BLaER1 (cell line): ENCODE data around the gene MADCAM1.
A peak's percentile ranks its signal among the peaks of the same experiment; 100 is the strongest.

Experiments
- H3K27ac ChIP-seq: shearing (Covaris generic); formaldehyde crosslinking; 2 replicates; pipeline ENCODE4 v1.8.1; 2022
- H3K27me3 ChIP-seq: shearing (Covaris generic); formaldehyde crosslinking; 2 replicates; pipeline ENCODE4 v1.8.1; 2022
- H3K36me3 ChIP-seq: shearing (Covaris generic); formaldehyde crosslinking; 2 replicates; pipeline ENCODE4 v1.8.1; 2022
- H3K4me1 ChIP-seq: shearing (Covaris generic); formaldehyde crosslinking; 2 replicates; pipeline ENCODE4 v1.8.1; 2022
- H3K4me2 ChIP-seq: shearing (Covaris generic); formaldehyde crosslinking; 2 replicates; pipeline ENCODE4 v1.8.1; 2022
- H3K4me3 ChIP-seq: shearing (Covaris generic); formaldehyde crosslinking; 2 replicates; pipeline ENCODE4 v1.8.1; 2022
- H3K9ac ChIP-seq: shearing (Covaris generic); formaldehyde crosslinking; 2 replicates; pipeline ENCODE4 v1.8.1; 2022
- H3K9me3 ChIP-seq: shearing (Covaris generic); formaldehyde crosslinking; 2 replicates; pipeline ENCODE4 v1.8.1; 2022
- H4K20me1 ChIP-seq: shearing (Covaris generic); formaldehyde crosslinking; 2 replicates; pipeline ENCODE4 v1.8.1; 2022
- Cebpa-rat ChIP-seq: shearing (Covaris generic); IDR thresholded peaks from 2 replicates; pipeline ENCODE4 v1.8.1; 2022

Gene MADCAM1

DNA sequence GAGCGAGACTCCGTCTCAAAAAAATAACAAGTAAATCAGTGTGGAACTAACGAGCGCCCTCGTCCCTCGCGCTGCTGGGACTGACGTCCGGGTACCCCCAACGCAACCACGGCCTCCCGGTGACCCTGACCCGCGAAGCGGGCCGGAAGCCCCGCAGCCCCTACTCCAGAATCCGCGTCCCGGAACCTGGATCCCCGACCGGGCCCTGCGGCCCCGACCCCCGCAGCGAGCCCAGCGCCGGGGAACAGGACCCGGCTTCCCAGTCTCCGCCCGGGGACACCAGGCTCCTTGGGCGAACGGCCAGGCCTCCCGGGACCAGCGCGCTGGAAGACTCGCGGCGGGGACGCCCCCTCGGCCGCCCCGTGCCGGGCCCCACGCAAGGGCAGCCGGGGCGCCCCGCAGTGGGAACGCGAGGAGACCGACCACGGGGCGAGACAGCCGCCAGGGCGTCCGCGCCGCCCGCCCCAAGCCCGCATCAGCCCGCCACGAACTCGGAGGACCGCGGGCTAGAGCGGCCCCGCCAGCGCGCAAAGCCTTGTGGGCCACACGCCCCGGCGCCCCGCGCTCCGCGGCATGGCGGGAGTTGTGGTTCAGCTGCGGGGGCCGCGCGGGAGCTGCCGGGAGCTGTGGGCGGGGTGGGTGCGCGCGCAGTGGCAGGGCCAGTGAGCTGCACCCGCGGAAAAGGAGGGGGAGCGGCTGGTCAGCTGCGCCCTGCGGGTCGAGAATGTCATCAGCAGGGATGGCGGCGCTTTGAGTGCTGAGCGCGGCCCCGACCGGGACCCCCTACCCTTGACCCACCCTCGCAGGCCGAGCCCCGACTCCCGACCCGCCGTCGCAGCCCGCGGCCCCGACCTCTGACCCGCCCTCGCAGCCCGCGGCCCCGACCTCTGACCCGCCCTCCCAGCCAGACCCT is 7.5 kb upstream of the MADCAM1 start:
- Histone ChIP-seq H3K27me3 (no peaks in the 10 kb centered on the region), H3K9ac (peak overlapping the region; percentile 93), H4K20me1 (no peaks in the 10 kb centered on the region), H3K4me2 (peak overlapping the region; percentile 97), H3K9me3 (peaks cover 8% of the 10 kb centered on the region; the same call in 1 of the 2 replicates), H3K27ac (peak overlapping the region; percentile 94), H3K4me3 (peak overlapping the region; percentile 78), H3K4me1 (peaks cover 28% of the 10 kb centered on the region), H3K36me3 (no peaks in the 10 kb centered on the region)
- TF ChIP-seq Cebpa-rat = no peak

DNA sequence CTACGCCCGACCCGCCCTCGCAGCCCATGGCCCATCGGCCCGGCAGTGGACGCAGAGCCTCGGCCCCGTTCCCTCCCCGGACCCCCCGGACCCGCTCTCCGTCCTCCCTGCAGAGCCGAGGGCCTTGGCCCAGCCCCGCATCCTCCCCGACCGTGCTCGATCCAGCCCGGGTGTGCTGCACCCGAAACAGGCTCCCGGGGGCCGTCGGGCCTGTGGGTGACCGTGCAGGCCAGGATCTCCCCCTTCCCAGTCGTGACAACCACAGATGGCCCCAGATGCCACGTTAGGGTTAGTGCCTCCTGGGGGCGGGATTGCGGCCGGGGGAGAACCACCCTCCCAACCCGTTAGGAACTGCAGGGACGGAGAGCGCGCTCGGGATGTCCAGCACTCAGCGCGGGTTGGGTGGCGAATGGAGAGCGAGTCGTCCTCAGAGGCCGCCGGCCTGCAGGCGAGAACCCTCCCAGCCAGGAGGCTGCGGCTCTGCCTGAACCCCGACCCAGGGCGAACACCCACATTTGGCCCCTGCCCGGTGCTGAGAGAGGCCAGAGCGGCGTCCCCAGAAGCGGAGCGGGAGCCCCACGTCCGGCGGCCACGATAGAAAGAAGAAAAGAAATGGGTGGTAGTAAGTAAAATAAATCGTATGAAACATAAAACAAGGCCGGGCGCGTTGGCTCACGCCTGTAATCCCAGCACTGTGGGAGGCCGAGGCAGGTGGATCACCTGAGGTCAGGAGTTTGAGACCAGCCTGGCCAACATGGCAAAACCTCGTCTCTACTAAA is 6.7 kb upstream of the MADCAM1 start:
- Histone ChIP-seq H3K4me1 (peaks cover 23% of the 10 kb centered on the region), H3K4me2 (peak overlapping the region; percentile 97), H3K9ac (peak overlapping the region; percentile 93), H3K4me3 (peak overlapping the region; percentile 78), H4K20me1 (no peaks in the 10 kb centered on the region), H3K9me3 (peaks cover 8% of the 10 kb centered on the region; the same call in 1 of the 2 replicates), H3K36me3 (no peaks in the 10 kb centered on the region), H3K27ac (peak overlapping the region; percentile 94), H3K27me3 (no peaks in the 10 kb centered on the region; the same call in 1 of the 2 replicates)
- no peak for TF ChIP-seq Cebpa-rat

DNA sequence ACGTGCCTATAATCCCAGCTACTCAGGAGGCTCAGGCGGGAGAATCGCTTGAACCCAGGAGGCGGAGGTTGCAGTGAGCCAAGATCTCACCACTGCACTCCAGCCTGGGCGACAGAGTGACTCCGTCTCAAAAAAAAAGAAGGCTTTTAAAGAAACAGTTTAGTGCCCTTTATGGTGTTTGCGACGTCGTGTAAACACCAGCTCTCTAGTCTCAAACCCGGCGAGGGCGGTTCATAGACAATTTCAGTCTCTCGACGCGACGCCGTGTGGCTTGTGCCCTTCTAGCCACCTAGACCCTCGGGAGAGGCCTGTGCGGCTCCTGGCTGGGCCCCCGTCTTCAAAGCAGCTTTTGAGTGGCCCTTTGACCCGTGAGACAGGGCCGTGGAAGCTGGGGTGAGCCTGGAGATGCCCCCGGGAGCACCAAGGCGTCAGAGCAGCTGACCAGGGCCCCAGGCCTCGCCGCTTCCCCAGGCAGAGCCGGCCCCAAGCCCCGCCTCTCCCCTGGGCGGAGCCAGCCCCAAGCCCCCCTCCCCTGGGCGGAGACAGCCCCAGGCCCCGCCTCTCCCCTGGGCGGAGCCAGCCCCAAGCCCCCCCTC is 5.0 kb upstream of the MADCAM1 start:
- TF ChIP-seq Cebpa-rat = no peak
- Histone ChIP-seq H3K4me1 (peaks cover 22% of the 10 kb centered on the region), H3K9ac (no peak overlapping the region), H3K27ac (no peak overlapping the region), H4K20me1 (no peaks in the 10 kb centered on the region), H3K27me3 (peaks cover 14% of the 10 kb centered on the region), H3K4me3 (no peak overlapping the region), H3K9me3 (peaks cover 8% of the 10 kb centered on the region; the same call in 1 of the 2 replicates), H3K36me3 (no peaks in the 10 kb centered on the region), H3K4me2 (no peak overlapping the region)

DNA sequence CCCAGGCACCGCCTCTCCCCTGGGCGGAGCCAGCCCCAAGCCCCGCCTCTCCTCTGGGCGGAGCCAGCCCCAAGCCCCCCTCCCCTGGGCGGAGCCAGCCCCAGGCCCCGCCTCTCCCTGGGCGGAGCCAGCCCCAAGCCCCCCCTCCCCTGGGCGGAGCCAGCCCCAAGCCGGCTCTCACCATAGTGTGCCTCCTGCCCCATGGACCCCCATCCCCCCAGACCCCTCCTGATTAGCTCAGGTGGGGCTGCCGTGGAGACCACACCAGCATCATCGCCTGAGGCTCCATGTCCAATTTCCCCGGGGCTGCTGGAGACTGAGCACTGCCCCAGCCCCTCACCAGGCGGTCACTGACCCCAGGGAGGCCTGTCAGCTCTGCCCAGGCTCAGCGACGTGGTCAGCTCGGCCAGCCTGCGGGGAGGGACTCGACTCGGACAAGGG is 4.2 kb upstream of the MADCAM1 start:
- H3K4me2 ChIP-seq = no peak overlapping the region
- no peaks in the 10 kb centered on the region for H3K36me3 ChIP-seq
- H3K27ac ChIP-seq = no peak overlapping the region
- H3K27me3 ChIP-seq = peaks cover 17% of the 10 kb centered on the region
- peaks cover 22% of the 10 kb centered on the region for H3K4me1 ChIP-seq
- no peaks in the 10 kb centered on the region for H4K20me1 ChIP-seq
- H3K4me3 ChIP-seq = no peak overlapping the region
- no peak overlapping the region for H3K9ac ChIP-seq
- H3K9me3 ChIP-seq = peaks cover 8% of the 10 kb centered on the region; the same call in 1 of the 2 replicates
- TF ChIP-seq Cebpa-rat = no peak

DNA sequence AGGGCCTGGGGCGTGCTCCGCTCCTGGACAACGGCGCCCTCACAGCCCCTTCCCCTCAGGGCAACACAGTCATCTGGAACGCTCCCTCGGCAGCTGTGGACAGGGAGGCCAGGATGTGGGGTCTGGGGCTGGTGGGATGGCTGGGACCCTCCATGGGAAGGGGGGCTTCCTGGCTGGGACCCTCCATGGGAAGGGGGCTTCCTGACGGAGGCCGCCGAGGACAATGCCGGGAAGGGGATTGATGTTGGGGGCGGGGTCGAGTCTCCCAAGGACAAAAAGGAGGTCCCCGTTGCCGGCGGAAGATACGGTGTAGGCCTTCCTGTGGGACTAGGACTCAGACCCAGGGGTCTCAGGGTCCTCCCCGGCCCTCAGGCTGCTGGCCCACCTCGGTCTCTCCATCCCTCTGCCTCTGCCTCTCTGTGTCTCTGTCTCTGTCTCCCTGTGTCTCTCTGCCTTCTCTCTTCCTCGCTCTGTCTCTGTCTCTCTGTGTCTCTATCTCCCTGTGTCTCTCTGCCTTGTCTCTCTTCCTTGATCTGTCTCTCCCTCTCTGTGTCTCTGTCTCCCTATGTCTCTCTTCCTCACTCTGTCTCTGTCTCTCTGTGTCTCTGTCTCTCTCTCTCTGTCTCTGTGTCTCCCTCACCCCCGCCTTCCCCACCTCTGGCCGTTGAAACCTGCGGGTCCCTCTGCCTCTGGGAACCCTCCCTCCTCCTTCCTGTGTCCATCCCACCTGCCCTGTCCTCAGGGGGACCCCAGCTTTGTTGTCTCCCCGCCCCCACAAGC is 2.7 kb upstream of the MADCAM1 start:
- Histone ChIP-seq H3K4me1 (peaks cover 23% of the 10 kb centered on the region), H3K36me3 (no peaks in the 10 kb centered on the region), H3K27ac (no peak overlapping the region), H3K4me2 (no peak overlapping the region), H3K4me3 (no peak overlapping the region), H3K9ac (no peak overlapping the region), H3K27me3 (peaks cover 31% of the 10 kb centered on the region), H3K9me3 (peaks cover 8% of the 10 kb centered on the region; the same call in 1 of the 2 replicates), H4K20me1 (no peaks in the 10 kb centered on the region)
- TF ChIP-seq Cebpa-rat = no peak

DNA sequence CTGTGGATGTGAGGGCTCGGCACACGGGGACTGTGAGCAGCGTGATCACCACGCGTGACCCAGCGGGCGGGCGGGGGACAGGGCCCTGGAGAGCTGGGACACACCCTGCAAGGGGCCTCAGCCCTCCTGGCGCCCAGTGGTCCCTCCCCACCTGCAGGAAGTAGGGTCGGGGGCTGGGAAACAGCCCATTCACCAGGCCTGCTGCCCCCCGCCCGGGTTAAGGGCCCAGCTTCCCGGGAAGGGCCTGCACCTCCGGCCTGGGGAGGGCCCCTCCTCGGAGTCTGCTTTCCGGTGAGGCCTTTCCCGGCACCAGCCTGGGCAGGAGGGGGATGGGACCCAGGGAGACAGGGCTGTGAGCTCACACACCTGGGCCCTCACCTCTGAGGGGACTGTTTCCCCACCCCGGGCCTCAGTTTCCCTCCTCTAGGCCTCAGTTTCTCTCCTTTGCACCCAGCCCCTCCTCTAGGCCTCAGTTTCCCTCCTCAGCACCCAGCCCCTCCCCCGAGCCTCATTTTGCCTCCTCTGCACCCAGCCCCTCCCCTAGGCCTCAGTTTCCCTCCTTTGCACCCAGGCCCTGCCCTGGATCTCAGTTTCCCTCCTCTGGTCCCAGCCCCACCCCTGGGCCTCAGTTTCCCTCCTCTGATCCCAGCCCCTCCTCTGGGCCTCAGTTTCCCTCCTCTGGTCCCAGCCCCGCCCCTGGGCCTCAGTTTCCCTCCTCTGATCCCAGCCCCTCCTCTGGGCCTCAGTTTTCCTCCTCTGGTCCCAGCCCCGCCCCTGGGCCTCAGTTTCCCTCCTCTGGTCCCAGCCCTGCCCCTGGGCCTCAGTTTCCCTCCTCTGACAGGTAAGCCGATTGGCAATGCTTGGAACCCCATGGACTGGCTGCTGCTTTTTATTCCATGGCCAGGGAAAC is 1.9 kb upstream of the MADCAM1 start:
- H3K4me1 ChIP-seq = peaks cover 28% of the 10 kb centered on the region
- H3K27me3 ChIP-seq = peaks cover 37% of the 10 kb centered on the region
- no peak overlapping the region for H3K27ac ChIP-seq
- no peak overlapping the region for H3K9ac ChIP-seq
- no peaks in the 10 kb centered on the region for H4K20me1 ChIP-seq
- H3K4me2 ChIP-seq = no peak overlapping the region; the same call in 1 of the 2 replicates
- no peak for TF ChIP-seq Cebpa-rat
- H3K4me3 ChIP-seq = no peak overlapping the region
- H3K9me3 ChIP-seq = peaks cover 8% of the 10 kb centered on the region; the same call in 1 of the 2 replicates
- H3K36me3 ChIP-seq = no peaks in the 10 kb centered on the region

DNA sequence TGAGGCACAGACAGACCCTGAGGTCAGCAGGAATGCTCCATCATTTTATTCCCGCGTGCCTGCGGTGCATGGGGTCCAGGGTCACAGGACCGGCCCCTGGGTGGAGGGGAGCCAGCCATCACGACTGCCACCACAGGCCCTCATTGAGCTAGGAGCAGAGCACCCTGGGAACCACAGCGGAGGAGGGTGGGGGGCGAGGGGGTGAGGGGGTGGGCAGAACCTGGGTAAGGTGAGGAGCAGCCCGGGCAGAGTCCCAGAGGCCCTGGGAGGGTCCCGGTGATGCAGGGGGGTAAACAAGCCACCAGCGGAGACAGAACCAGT is 1.2 kb upstream of the MADCAM1 start:
- no peak overlapping the region for H3K27ac ChIP-seq
- H3K9me3 ChIP-seq = peaks cover 8% of the 10 kb centered on the region; the same call in 1 of the 2 replicates
- peaks cover 24% of the 10 kb centered on the region for H3K4me1 ChIP-seq
- no peaks in the 10 kb centered on the region for H4K20me1 ChIP-seq
- TF ChIP-seq Cebpa-rat = no peak
- no peak overlapping the region for H3K9ac ChIP-seq
- H3K4me2 ChIP-seq = no peak overlapping the region
- H3K36me3 ChIP-seq = no peaks in the 10 kb centered on the region
- peaks cover 40% of the 10 kb centered on the region for H3K27me3 ChIP-seq
- no peak overlapping the region for H3K4me3 ChIP-seq

DNA sequence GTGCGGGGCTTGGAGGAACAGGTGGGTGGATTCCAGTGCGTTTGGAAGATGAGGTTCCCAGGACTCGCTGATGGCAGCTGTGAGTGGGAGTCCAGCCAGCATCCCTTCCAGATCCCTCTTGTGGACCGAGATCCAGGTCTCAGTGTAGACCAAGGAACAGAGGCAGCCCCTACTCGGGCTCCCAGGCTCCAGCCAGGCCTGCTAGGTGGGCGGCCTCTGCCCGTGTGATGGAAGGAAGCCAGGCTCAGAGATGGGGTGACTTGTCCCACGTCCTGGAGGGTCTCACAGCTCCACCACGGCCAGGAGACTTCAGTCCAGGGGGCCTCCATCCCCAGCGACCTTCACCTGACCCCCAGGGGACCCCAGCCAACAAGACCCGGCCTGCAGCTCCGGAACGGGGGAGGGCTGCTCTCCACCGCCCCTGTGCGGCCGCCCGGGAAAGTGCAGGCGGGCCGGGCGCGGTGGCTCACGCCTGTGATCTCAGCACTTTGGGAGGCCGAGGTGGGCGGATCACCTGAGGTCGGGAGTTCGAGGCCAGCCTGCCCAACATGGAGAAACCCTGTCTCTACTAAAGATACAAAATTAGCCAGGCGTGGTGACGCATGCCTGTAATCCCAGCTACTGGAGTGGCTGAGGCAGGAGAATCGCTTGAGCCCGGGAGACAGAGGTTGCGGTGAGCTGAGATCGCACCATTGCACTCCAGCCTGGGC is 729 bp upstream of the MADCAM1 start:
- Histone ChIP-seq H3K9ac (no peak overlapping the region), H3K4me1 (peaks cover 19% of the 10 kb centered on the region), H3K36me3 (no peaks in the 10 kb centered on the region), H4K20me1 (no peaks in the 10 kb centered on the region), H3K9me3 (peaks cover 8% of the 10 kb centered on the region; the same call in 1 of the 2 replicates), H3K4me2 (no peak overlapping the region), H3K27ac (no peak overlapping the region), H3K4me3 (no peak overlapping the region), H3K27me3 (peaks cover 40% of the 10 kb centered on the region)
- no peak for TF ChIP-seq Cebpa-rat
